Omental fat pad (tissue), 4 donors: ENCODE measurements around the gene TTLL1. TPM values are rescaled to one million over a fixed set of nuclear protein-coding genes. Genes with fewer than 3 reads are reported as not detected.
"Not testable (repeated sequence)": the region's sequence is repeated elsewhere in the genome, so short reads cannot be mapped to it uniquely, and the experiment has no call there.

ENCODE experiments used
- ATAC-seq: fragments of 150-250 bp; one replicate; pipeline ENCODE4 v1.9.1; 2016; ENCODE audit warnings: mild to moderate bottlenecking, moderate library complexity; ENCODE audit not compliant: low FRiP score
- DNase-seq: peaks from one replicate; pipeline ENCODE4 v3.0.0-alpha.2; 2019; ENCODE audit warnings: low spot score
- CTCF ChIP-seq, 3 donors: fragments of 450-650 bp; IDR thresholded peaks; one replicate each; pipeline ENCODE4 v1.5.1; 2016 to 2017; ENCODE audit warnings: antibody characterized with exemption in 3 of 3, mild to moderate bottlenecking in 3 of 3, moderate library complexity in 2 of 3
- total RNA-seq, 4 donors: library from RNA; depleted of rRNA; stranded (reverse); fragments of >200 nt; gene quantifications; one replicate each; pipeline ENCODE4 v1.1.0, GENCODE V29; 2016

TTLL1 gene
- total RNA-seq, 4 donors from 2014 or later: 2.2 to 5.3 (median 3.6) TPM

- ATAC-seq: no peak
- no peak for DNase-seq
- TF ChIP-seq CTCF (IDR thresholded peaks at IDR 0.05): no peak
Observed at GRCh38 chr22:43001271-43002201, 87.7 kb downstream of the TTLL1 start.

GRCh38 chr22:43000441-43001175, 88.6 kb downstream of the TTLL1 start:
- DNase-seq: no peak
- TF ChIP-seq CTCF (IDR thresholded peaks at IDR 0.05): no peak

GRCh38 chr22:42997582-42998090, 91.6 kb downstream of the TTLL1 start:
- DNase-seq: no peak
- no peak for ATAC-seq
- no peak for TF ChIP-seq CTCF (IDR thresholded peaks at IDR 0.05)

More at GRCh38 chr22:43000441-43001175, 88.6 kb downstream of the TTLL1 start:
- no peak for ATAC-seq

- TF ChIP-seq CTCF (IDR thresholded peaks at IDR 0.05): no peak
- peak; percentile 5 for ATAC-seq
- DNase-seq: no peak
Observed at GRCh38 chr22:42996646-42997365, 92.4 kb downstream of the TTLL1 start.

GRCh38 chr22:42995654-42996053, 93.5 kb downstream of the TTLL1 start:
- not testable (repeated sequence) for ATAC-seq, DNase-seq

GRCh38 chr22:42994917-42995562, 94.2 kb downstream of the TTLL1 start:
- no peak for DNase-seq
- TF ChIP-seq CTCF (IDR thresholded peaks at IDR 0.05): no peak
- ATAC-seq: peak; percentile 57
